Parathyroid adenoma (tissue), 2 donors: ENCODE measurements around the gene SPRYD3.

Experiments
- H2AFZ ChIP-seq: fragments of 300-600 bp; sonication (generic); one replicate; pipeline ENCODE4 v1.7.0; 2017; ENCODE audit warnings: antibody characterized with exemption, mild to moderate bottlenecking
- H3K27ac ChIP-seq: fragments of 300-600 bp; sonication (generic); one replicate; pipeline ENCODE4 v1.7.0; 2017
- H3K27me3 ChIP-seq: fragments of 300-600 bp; sonication (generic); one replicate; pipeline ENCODE4 v1.7.0; 2017; ENCODE audit warnings: low read length; ENCODE audit not compliant: control insufficient read depth, insufficient read depth
- H3K36me3 ChIP-seq: fragments of 300-600 bp; sonication (generic); one replicate; pipeline ENCODE4 v1.7.0; 2017; ENCODE audit warnings: low read length; ENCODE audit not compliant: control insufficient read depth, insufficient read depth
- H3K4me1 ChIP-seq: fragments of 300-600 bp; sonication (generic); one replicate; pipeline ENCODE4 v1.7.0; 2017; ENCODE audit warnings: control low read depth
- H3K4me2 ChIP-seq: fragments of 300-600 bp; sonication (generic); one replicate; pipeline ENCODE4 v1.7.0; 2017; ENCODE audit warnings: low read length
- H3K4me3 ChIP-seq: fragments of 300-600 bp; sonication (generic); one replicate; pipeline ENCODE4 v1.7.0; 2017; ENCODE audit warnings: low read depth, low read length
- H3K79me2 ChIP-seq: fragments of 300-600 bp; sonication (generic); one replicate; pipeline ENCODE4 v1.7.0; 2017; ENCODE audit warnings: control low read depth
- H3K9ac ChIP-seq: fragments of 300-600 bp; sonication (generic); one replicate; pipeline ENCODE4 v1.7.0; 2017; ENCODE audit warnings: mild to moderate bottlenecking
- H3K9me3 ChIP-seq: fragments of 300-600 bp; sonication (generic); one replicate; pipeline ENCODE4 v1.7.0; 2017; ENCODE audit warnings: low read length; ENCODE audit not compliant: control insufficient read depth
- TF ChIP-seq, protein P1 (sequence below): fragments of 300-600 bp; sonication (generic); IDR thresholded peaks from one replicate; pipeline ENCODE4 v1.7.0; 2017; ENCODE audit warnings: antibody characterized with exemption, mild to moderate bottlenecking
- donor health status: primary hyperparathyroidism.

Gene SPRYD3

DNA sequence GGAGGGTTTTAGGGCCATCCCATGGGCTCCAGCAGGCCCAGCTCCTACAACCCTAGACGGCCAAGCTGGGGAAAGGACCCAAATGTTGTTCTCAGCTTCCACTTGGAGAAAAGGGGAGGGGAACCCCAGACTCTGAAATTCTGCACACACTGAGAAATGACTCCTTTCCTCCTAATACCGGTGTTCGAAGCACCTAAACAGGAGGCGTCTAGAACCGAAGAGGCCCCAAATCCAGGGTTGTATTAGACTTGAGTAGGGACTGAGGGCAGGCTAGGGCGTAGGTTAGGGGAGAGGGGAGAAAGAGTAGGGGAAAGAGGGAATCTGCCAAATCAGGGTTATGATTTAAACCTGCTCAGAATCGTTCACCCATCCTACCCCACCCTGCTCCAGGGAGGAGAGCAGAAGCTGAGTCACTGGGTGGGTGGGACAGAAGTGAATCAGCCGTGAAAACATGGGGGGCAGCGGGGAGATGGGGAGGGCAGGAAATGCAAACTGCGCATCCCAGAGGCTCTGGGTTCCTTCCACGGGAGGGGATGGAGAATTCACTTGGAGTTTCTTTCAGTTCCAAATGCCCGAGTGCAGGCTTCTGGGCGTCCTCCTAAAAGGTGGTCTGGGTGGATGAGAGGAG, 19.3 kb upstream of the SPRYD3 start:
- Histone ChIP-seq H3K36me3 (no peaks in the 10 kb centered on the region), H3K4me3 (no peak overlapping the region), H3K27ac (peak overlapping the region; percentile 40), H2AFZ (peak overlapping the region; percentile 86), H3K9me3 (no peaks in the 10 kb centered on the region), H3K79me2 (no peaks in the 10 kb centered on the region), H3K9ac (no peak overlapping the region), H3K4me2 (peak overlapping the region; percentile 97), H3K4me1 (peaks cover 14% of the 10 kb centered on the region), H3K27me3 (no peaks in the 10 kb centered on the region)
- TF ChIP-seq, protein P1, sequence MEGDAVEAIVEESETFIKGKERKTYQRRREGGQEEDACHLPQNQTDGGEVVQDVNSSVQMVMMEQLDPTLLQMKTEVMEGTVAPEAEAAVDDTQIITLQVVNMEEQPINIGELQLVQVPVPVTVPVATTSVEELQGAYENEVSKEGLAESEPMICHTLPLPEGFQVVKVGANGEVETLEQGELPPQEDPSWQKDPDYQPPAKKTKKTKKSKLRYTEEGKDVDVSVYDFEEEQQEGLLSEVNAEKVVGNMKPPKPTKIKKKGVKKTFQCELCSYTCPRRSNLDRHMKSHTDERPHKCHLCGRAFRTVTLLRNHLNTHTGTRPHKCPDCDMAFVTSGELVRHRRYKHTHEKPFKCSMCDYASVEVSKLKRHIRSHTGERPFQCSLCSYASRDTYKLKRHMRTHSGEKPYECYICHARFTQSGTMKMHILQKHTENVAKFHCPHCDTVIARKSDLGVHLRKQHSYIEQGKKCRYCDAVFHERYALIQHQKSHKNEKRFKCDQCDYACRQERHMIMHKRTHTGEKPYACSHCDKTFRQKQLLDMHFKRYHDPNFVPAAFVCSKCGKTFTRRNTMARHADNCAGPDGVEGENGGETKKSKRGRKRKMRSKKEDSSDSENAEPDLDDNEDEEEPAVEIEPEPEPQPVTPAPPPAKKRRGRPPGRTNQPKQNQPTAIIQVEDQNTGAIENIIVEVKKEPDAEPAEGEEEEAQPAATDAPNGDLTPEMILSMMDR = no peak

DNA sequence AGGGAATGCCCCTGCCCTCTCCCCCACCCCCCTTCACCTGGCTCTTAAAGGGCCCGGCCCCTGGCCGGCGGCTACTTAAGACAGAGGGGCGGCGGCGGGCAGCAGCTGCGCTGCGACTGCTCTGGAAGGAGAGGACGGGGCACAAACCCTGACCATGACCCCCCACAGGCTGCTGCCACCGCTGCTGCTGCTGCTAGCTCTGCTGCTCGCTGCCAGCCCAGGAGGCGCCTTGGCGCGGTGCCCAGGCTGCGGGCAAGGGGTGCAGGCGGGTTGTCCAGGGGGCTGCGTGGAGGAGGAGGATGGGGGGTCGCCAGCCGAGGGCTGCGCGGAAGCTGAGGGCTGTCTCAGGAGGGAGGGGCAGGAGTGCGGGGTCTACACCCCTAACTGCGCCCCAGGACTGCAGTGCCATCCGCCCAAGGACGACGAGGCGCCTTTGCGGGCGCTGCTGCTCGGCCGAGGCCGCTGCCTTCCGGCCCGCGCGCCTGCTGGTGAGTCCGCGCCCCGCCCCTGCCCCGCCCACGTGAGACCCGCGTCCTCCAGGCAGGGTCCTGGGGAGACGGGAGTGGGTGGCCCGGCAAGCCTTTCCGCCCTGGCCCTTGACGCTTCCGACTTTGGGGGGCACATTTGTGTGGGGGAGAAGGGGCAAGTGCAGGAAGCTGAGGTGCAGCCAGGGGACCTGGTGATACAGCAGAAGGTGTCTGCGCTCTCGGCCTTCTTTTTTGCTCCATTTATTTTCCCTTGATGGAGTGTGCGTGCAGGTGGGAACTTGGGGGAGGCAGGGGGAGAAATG, 18.6 kb upstream of the SPRYD3 start, which contains the start of gene IGFBP6:
Gene IGFBP6 (plus strand): TSS at position 104 of the 790 bp plus-strand sequence. CDS start 51 bp downstream, at position 155.
- no peaks in the 10 kb centered on the region for H3K79me2 ChIP-seq
- peak within 1 kb of the TSS; percentile 40 for H3K27ac ChIP-seq
- peak within 1 kb of the TSS; percentile 86 for H2AFZ ChIP-seq
- peak within 1 kb of the TSS; percentile 57 for H3K4me3 ChIP-seq
- peak within 1 kb of the TSS; percentile 97 for H3K4me2 ChIP-seq
- H3K9ac ChIP-seq = no peak within 1 kb of the TSS
- no peaks in the 10 kb centered on the region for H3K36me3 ChIP-seq
- TF ChIP-seq, protein P1 = no peak
- peaks cover 14% of the 10 kb centered on the region for H3K4me1 ChIP-seq
- H3K27me3 ChIP-seq = no peaks in the 10 kb centered on the region
- H3K9me3 ChIP-seq = no peaks in the 10 kb centered on the region

DNA sequence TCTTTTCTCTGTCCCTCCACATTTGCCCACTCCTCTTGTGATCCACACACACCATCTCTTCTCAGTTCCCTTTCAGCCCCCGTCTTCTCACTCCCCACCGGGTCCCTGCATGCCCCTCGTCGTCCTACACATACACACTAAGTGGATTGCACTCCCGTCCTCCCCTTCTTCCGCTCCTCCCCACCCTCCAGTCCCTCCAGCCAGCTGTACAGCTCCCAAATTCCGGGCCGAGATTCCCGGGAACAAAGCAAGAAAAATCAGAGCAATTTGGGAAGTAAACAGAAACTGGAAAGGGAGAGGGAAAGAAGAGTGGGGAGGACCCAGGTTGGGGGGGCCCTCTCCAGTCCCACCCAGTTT, 18.0 kb upstream of the SPRYD3 start:
- Histone ChIP-seq H3K79me2 (no peaks in the 10 kb centered on the region), H3K4me3 (peak overlapping the region; percentile 57), H3K9me3 (no peaks in the 10 kb centered on the region), H3K36me3 (no peaks in the 10 kb centered on the region), H3K4me1 (peaks cover 14% of the 10 kb centered on the region), H3K9ac (no peak overlapping the region), H3K4me2 (peak overlapping the region; percentile 97), H3K27me3 (no peaks in the 10 kb centered on the region), H3K27ac (peak overlapping the region; percentile 25), H2AFZ (peak overlapping the region; percentile 86)
- TF ChIP-seq, protein P1 = no peak

DNA sequence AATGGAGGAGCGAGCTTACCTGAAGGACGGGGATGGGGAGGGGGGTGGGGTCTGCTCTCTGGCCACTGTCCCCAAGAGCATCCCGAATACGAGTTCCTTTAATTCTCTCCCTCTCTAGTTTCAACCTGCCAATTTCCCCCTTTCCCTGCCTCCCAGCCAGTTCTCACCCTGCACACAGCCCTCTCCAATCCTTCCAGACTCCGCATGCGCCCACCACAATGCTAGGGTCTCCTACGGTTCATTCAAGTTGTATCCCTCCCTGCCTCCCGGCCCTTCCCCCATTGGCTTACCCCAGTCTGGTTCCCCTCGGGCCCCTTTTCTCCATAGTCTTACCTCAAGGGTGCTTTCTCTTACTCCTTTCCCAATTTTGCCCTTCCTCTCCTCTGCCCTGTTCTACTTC, 17.6 kb upstream of the SPRYD3 start:
- Histone ChIP-seq H3K9me3 (no peaks in the 10 kb centered on the region), H3K27me3 (no peaks in the 10 kb centered on the region), H3K79me2 (no peaks in the 10 kb centered on the region), H3K4me2 (no peak overlapping the region), H3K4me1 (peaks cover 14% of the 10 kb centered on the region), H2AFZ (no peak overlapping the region), H3K27ac (peak overlapping the region; percentile 25), H3K4me3 (no peak overlapping the region), H3K36me3 (no peaks in the 10 kb centered on the region), H3K9ac (no peak overlapping the region)
- TF ChIP-seq, protein P1 = no peak
